Neural cell (in vitro differentiated cells): ENCODE results near the gene BICC1.

Experiments
- EZH2 ChIP-seq: fragments of 200-600, 300-800 bp; shearing (Covaris generic), sonication (generic); IDR thresholded peaks from 2 replicates; pipeline ENCODE4 v1.6.1; 2014; ENCODE audit warnings: antibody characterized with exemption, low read length, borderline replicate concordance, mild to moderate bottlenecking; ENCODE audit not compliant: insufficient read depth, poor library complexity, severe bottlenecking
- POLR2AphosphoS5 ChIP-seq: IDR thresholded peaks from 2 replicates; pipeline ENCODE4 v1.6.1; 2012
- TF ChIP-seq, protein P1 (sequence below): fragments of 450-650 bp; IDR thresholded peaks from 2 replicates; pipeline ENCODE4 v1.5.1; 2014; ENCODE audit warnings: antibody characterized with exemption, mild to moderate bottlenecking, moderate library complexity; ENCODE audit not compliant: poor library complexity, severe bottlenecking

DNA sequence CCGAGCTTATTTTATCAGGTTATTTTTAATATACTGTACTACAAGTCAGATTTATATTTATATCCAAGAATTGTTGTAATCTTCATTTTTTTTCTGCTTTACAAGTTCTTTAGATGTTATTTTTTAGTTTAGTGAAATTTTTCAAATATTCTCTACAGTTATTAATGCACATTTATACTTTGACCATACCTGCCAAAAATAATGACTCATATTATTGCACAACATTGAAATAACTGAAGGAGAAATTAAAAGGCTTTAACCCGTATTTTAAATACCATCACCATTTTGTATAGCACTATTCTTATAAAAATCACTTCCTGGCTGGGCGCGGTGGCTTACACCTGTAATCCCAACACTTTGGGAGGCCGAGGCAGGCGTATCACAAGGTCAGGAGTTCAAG lies 278.5 kb downstream of the BICC1 start:
- no peak for TF ChIP-seq POLR2AphosphoS5
- no peak for TF ChIP-seq EZH2
- TF ChIP-seq, protein P1, sequence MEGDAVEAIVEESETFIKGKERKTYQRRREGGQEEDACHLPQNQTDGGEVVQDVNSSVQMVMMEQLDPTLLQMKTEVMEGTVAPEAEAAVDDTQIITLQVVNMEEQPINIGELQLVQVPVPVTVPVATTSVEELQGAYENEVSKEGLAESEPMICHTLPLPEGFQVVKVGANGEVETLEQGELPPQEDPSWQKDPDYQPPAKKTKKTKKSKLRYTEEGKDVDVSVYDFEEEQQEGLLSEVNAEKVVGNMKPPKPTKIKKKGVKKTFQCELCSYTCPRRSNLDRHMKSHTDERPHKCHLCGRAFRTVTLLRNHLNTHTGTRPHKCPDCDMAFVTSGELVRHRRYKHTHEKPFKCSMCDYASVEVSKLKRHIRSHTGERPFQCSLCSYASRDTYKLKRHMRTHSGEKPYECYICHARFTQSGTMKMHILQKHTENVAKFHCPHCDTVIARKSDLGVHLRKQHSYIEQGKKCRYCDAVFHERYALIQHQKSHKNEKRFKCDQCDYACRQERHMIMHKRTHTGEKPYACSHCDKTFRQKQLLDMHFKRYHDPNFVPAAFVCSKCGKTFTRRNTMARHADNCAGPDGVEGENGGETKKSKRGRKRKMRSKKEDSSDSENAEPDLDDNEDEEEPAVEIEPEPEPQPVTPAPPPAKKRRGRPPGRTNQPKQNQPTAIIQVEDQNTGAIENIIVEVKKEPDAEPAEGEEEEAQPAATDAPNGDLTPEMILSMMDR = no peak
